Brain microvascular endothelial cell (primary cell): ENCODE results near the gene ALOX5.

Experiments
- DNase-seq: peaks from one replicate; pipeline ENCODE4 v3.0.0-alpha.2; 2020
- H3K27ac ChIP-seq: fragments of 250-450 bp; sonication (Bioruptor Pico); 2 replicates; pipeline ENCODE4 v1.5.1; 2020; ENCODE audit warnings: mild to moderate bottlenecking, moderate library complexity
- H3K27me3 ChIP-seq: fragments of 250-450 bp; sonication (Bioruptor Pico); replicated peaks from 2 replicates; pipeline ENCODE4 v1.5.1; 2020; ENCODE audit warnings: mild to moderate bottlenecking
- H3K36me3 ChIP-seq: fragments of 250-450 bp; sonication (Bioruptor Pico); replicated peaks from 2 replicates; pipeline ENCODE4 v1.5.1; 2020; ENCODE audit warnings: mild to moderate bottlenecking
- H3K4me3 ChIP-seq: 2 replicates; pipeline ENCODE4 v1.5.1; 2011; ENCODE audit warnings: low read depth, mild to moderate bottlenecking, control low read depth, low read length, moderate library complexity
- in situ Hi-C: cut with HindIII; loops from 2 replicates; pipeline ENCODE4 v1.10.0; 2017; ENCODE audit warnings: low sequenced_read_pairs, low pct_ligation_motif_present
- TF ChIP-seq, protein P1 (sequence below): IDR thresholded peaks from 2 replicates; pipeline ENCODE4 v1.5.1; 2011; ENCODE audit warnings: low read depth, mild to moderate bottlenecking, moderate library complexity, low read length, control low read depth, inconsistent platforms; ENCODE audit errors: missing control alignments

ALOX5 gene

DNA sequence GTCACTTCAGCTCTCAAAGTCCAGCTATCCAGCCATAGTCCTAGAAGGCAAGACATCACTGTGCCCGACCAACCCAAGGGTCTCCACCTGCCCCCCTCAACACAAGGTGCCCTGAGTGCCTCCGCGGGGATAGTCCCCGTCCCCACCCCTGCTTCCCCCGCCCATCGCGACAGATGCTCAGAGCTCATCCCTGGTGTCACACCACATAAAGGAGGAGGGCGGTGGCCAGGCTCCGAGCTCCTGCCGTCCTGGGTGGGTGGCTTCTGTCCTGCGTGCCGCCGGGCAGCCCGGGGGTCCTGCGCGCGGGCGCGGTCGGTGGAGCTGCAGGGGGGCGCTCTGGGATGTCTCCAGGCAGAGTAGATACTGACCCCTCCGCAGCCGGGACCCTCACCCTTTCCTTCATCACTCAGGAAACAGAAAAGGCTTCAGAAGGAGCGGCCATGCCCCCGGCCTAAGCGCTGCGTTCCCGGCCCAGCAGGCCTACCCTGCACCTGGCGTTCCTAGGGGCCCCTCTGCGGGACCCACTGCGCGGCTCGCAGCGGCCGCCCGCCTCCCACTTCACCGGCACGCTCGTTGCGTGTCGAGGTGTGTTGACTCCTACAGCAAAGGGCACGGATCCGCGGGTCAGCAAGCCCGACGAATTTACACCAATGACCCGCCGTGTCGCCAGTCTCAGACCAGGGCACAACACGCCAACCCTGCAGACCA is 53.4 kb downstream of the ALOX5 start:
- TF ChIP-seq, protein P1, sequence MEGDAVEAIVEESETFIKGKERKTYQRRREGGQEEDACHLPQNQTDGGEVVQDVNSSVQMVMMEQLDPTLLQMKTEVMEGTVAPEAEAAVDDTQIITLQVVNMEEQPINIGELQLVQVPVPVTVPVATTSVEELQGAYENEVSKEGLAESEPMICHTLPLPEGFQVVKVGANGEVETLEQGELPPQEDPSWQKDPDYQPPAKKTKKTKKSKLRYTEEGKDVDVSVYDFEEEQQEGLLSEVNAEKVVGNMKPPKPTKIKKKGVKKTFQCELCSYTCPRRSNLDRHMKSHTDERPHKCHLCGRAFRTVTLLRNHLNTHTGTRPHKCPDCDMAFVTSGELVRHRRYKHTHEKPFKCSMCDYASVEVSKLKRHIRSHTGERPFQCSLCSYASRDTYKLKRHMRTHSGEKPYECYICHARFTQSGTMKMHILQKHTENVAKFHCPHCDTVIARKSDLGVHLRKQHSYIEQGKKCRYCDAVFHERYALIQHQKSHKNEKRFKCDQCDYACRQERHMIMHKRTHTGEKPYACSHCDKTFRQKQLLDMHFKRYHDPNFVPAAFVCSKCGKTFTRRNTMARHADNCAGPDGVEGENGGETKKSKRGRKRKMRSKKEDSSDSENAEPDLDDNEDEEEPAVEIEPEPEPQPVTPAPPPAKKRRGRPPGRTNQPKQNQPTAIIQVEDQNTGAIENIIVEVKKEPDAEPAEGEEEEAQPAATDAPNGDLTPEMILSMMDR = no peak
- in situ Hi-C loops = no loop called here
- no peak overlapping the region for H3K4me3 ChIP-seq
- no peaks in the 10 kb centered on the region for H3K36me3 ChIP-seq
- no peak for DNase-seq
- peaks cover 20% of the 10 kb centered on the region for H3K27me3 ChIP-seq
- no peak overlapping the region for H3K27ac ChIP-seq

DNA sequence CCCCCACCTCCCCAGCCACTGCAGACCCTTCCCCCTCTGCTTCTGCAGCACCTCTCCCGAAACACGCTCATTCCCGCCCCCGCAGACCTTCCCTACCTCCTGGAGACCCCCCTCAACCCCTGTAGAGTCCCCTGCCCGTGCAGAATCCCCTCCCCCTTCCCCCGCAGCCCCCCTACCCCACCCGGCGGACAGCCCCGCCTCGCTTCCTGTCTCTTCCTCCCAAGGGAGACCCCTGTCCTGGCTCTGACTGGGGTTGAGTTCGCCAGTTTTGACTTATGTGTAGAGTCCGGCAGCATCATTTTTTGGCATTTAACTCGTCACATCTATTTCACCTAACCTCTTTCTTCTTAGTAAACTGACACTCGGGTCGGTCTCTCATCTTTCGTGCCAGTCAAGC is 54.0 kb downstream of the ALOX5 start:
- no peak overlapping the region for H3K4me3 ChIP-seq
- no peak overlapping the region for H3K27ac ChIP-seq
- no peaks in the 10 kb centered on the region for H3K36me3 ChIP-seq
- in situ Hi-C loops = no loop called here
- no peak for DNase-seq
- TF ChIP-seq, protein P1 = no peak
- peaks cover 20% of the 10 kb centered on the region for H3K27me3 ChIP-seq

DNA sequence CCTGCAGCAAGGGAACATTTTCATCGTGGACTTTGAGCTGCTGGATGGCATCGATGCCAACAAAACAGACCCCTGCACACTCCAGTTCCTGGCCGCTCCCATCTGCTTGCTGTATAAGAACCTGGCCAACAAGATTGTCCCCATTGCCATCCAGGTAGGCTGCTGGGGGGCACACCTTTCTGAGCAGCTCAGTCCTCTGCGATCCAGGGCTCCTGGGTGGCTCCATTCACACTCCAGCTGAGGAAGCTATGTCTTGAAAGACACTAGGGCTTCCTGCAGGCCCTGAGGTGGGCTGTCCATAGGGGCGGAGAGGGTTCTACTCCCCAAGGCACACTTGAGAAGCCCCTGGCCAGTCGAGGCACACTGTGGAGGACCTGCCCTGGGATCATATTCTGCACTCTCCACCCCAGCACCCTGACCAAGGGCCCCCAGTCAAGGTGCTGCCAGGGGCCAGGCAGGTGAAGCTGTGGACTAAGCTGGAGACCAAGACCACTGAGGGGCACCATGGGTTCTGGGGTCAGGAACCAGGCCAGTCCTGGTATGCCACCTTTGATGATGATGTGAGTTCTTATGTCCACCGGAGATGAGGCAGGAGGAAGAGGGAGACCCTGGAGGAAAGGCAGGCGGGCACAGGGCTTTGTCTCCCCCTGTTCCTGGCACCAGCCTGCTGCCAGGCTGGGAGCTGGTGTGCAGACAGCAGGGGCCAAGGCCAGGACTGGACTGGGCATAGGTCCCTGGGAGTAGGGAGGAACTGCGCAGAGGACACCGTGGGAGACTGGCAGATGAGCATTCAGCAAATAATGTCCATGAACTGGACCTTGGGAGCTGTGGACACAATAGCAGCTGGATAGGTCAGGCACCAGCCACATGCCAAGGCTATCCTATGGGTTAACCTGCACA is 54.8 kb downstream of the ALOX5 start:
- H3K36me3 ChIP-seq = no peaks in the 10 kb centered on the region
- TF ChIP-seq, protein P1 = no peak
- no peak overlapping the region for H3K27ac ChIP-seq
- H3K27me3 ChIP-seq = peaks cover 20% of the 10 kb centered on the region
- no peak overlapping the region for H3K4me3 ChIP-seq
- DNase-seq = no peak
- in situ Hi-C loops = no loop called here

DNA sequence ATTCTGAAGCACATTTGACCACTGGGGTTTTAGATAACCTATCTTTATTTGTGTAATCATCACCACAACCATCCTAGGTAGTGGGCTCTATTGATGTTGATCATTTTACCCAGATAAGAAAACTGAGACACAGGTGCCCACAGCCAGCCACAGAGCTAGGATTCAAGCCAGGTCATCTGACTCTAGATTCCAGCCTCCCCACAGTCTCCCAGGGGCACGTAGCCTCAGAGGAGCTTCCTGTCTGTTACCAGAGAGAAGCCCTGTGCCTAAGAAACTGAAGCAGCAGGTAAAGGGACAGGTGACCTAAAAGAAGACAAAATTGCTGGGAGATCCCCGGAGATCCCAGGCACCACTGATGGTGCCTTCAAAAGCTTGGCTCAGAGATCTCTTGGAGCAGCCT is 55.8 kb downstream of the ALOX5 start:
- peaks cover 20% of the 10 kb centered on the region for H3K27me3 ChIP-seq
- H3K36me3 ChIP-seq = no peaks in the 10 kb centered on the region
- no peak overlapping the region for H3K4me3 ChIP-seq
- H3K27ac ChIP-seq = no peak overlapping the region
- TF ChIP-seq, protein P1 = no peak
- in situ Hi-C loops = no loop called here
- DNase-seq = no peak

DNA sequence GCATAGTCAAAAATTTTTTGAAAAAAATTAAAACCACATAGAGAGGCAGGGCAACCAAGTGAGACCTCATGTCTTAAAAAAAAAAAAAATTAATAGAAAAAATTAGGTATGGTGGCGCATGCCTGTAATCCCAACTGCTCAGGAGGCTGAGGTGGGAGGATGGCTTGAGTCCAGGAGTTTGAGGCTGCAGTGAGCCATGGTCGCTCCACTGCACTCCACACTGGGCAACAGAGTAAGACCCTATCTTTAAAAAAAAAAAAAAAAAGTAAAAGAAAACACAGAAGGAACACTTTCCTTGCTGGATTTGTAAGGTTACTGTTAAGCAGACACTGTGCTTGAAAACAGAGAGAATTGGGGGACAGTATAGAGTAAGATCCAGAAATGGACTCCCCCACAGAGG is 58.1 kb downstream of the ALOX5 start:
- TF ChIP-seq, protein P1 = no peak
- Histone ChIP-seq H3K36me3 (no peaks in the 10 kb centered on the region), H3K27me3 (peaks cover 15% of the 10 kb centered on the region), H3K27ac (no peak overlapping the region), H3K4me3 (no peak overlapping the region)
- in situ Hi-C loops = no loop called here
- DNase-seq = no peak
